Prostate gland (tissue), 2 donors: ENCODE data around the gene PLSCR3. TPM values are rescaled to one million over a fixed set of nuclear protein-coding genes. Genes with fewer than 3 reads are reported as not detected.

Experiments
- DNase-seq: peaks from one replicate; pipeline ENCODE4 v3.0.0-alpha.2; 2019; ENCODE audit warnings: low spot score
- H3K27ac ChIP-seq, 2 donors: fragments of 200-600 bp; sonication (generic); 2 replicates each; pipeline ENCODE4 v1.5.1; 2017 to 2019
- H3K27me3 ChIP-seq: fragments of 200-600 bp; sonication (generic); replicated peaks from 2 replicates; pipeline ENCODE4 v1.5.1; 2019; ENCODE audit not compliant: insufficient read depth
- H3K36me3 ChIP-seq, 2 donors: fragments of 200-600 bp; sonication (generic); 1 replicate in 1 of 2; 2 replicates in 1 of 2; pipeline versions ENCODE4 v1.5.1 to v1.8.1; 2017 to 2019
- H3K4me1 ChIP-seq: fragments of 200-600 bp; sonication (generic); replicated peaks from 2 replicates; pipeline ENCODE4 v1.5.1; 2019
- H3K4me3 ChIP-seq, 2 donors: fragments of 200-600 bp; sonication (generic); 2 replicates each; pipeline ENCODE4 v1.5.1; 2017 to 2019
- H3K9me3 ChIP-seq: fragments of 200-600 bp; sonication (generic); 2 replicates; pipeline ENCODE4 v1.5.1; 2017
- CTCF ChIP-seq, 4 experiments: fragments of 200-600 bp in 2 of 4; fragments of 450-650 bp in 2 of 4; sonication (generic) in 2 of 4; IDR thresholded peaks; 1 replicate in 3 of 4; 2 replicates in 1 of 4; pipeline ENCODE4 v1.5.1; 2016 to 2019; ENCODE audit warnings: antibody characterized with exemption in 4 of 4, mild to moderate bottlenecking in 2 of 4, moderate library complexity in 2 of 4
- POLR2A ChIP-seq: fragments of 450-650 bp; IDR thresholded peaks from one replicate; pipeline ENCODE4 v1.6.1; 2016; ENCODE audit warnings: antibody characterized with exemption, mild to moderate bottlenecking
- POLR2AphosphoS5 ChIP-seq: sonication (generic); formaldehyde crosslinking; IDR thresholded peaks from one replicate; pipeline ENCODE4 v1.6.1; 2017; ENCODE audit warnings: antibody characterized with exemption
- WGBS: methylation state at CpG from one replicate; pipeline ENCODE4 v1.1.5; 2018; 5-methylcytosine and 5-hydroxymethylcytosine counted together
- intact Hi-C: fragments of 100-400 bp; cut with DNase I; formaldehyde crosslinking; loops from one replicate; pipeline ENCODE4 v1.14.2; 2022
- total RNA-seq, 2 donors: library from RNA; depleted of rRNA; stranded (reverse); fragments of >200 nt; gene quantifications; one replicate each; pipeline ENCODE4 v1.1.0, GENCODE V29; 2016

Gene PLSCR3
- total RNA-seq, 2 donors from 2014 or later: 25.8 to 26.4 TPM

- no peak for DNase-seq
- Histone ChIP-seq H3K9me3 (no peaks in the 10 kb centered on the region), H3K4me3 (no peak overlapping the region), H3K36me3 (no peaks in the 10 kb centered on the region), H3K27me3 (no peaks in the 10 kb centered on the region), H3K4me1 (peaks cover 12% of the 10 kb centered on the region), H3K27ac (no peak overlapping the region)
- TF ChIP-seq POLR2A (no peak), POLR2AphosphoS5 (no peak), CTCF (IDR thresholded peaks at IDR 0.05) (no peak)
- intact Hi-C loops: no loop called here
- WGBS: 9% methylated on average over 12 of the region's 12 CpGs
Observed at GRCh38 chr17:7440834-7441195, 46.5 kb upstream of the PLSCR3 start.

DNA sequence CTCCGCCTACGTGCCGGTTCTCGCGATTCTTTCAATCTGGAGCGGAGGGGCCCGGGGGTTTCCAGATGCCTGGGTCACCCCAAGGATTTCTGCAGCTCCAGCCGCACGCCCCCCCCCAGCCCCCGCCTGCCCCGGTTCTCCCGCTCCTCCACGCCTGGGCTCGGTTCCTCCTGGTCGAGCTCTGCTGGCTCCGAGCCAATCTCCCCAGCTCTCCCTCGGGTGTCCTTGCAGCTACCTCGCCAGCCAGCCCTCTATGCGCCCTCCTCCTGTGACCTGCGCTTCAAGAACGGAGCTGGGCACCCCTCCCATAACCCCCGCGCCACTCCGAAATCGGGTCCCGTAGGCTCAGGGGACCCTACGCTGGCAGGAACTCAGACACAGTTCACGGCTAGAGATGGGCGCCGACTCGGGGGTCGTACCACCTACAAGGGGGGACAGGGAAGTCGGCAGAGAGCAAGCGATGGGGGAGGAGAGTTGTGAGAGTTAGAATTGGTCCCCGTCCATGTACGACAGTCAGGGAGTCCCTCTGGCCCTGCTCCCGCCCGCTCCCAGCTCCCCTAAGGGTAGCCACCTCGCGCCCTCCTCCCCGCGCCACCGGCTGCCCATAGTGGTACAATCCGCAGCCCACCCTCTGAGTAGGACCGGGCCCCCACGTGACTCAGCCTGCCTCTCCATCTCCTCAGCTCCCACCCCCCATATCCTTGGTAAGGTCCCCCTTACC, 45.9 kb upstream of the PLSCR3 start:
- H3K27me3 ChIP-seq: no peaks in the 10 kb centered on the region
- no peak overlapping the region for H3K27ac ChIP-seq
- TF ChIP-seq CTCF (IDR thresholded peaks at IDR 0.05) (no peak), POLR2A (no peak), POLR2AphosphoS5 (no peak)
- no peaks in the 10 kb centered on the region for H3K36me3 ChIP-seq
- peak; percentile 44 for DNase-seq
- intact Hi-C loops: no loop called here
- 3% methylated on average over 42 of the region's 46 CpGs for WGBS
- peak overlapping the region; percentile 26 to 30 for H3K4me3 ChIP-seq
- H3K4me1 ChIP-seq: peaks cover 15% of the 10 kb centered on the region
- H3K9me3 ChIP-seq: no peaks in the 10 kb centered on the region

GRCh38 chr17:7439462-7440112, 45.3 kb upstream of the PLSCR3 start, which contains the start of gene FGF11:
FGF11 (plus strand) TSS chr17:7439512; CDS start chr17:7439621, 109 bp downstream.
- DNase-seq: no peak

DNA sequence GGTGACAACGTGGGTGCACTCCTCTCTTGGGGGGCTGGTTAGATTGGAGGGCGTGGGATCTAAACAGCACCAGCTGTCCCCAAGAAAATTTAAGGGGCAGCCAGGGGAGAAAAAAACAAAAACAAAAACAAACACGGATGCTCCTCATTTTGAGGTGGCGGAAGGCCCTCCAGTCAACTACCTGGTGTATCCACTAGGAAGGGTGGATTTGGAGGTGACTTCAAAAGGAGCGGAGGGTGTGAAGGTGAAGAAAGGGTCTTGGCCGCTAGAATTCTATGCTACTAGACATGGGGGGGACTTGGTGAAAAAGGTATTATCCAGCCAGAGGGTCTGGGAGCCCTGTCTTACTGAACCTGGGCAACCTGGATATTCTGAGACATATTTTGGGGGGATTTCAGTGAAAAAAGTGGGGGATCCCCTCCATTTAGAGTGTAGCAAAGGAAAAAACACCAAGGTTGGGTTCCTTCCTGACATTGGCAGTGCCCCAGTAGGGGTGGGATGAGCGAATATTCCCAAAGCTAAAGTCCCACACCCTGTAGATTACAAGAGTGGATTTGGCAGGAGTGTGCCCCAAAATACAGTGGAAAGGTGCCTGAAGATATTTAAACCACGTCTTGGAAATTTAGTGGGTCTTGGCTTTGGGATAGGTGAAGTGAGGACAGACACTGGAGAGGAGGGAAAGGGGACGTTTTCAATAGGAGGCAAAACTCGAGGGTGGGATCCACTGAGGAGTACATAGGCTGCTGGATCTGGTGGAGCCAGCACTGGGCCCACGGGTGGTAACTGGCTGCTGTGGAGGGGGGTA, 44.5 kb upstream of the PLSCR3 start:
- TF ChIP-seq CTCF (IDR thresholded peaks at IDR 0.05) (no peak), POLR2A (no peak), POLR2AphosphoS5 (no peak)
- Histone ChIP-seq H3K27me3 (no peaks in the 10 kb centered on the region), H3K4me3 (peak overlapping the region; percentile 26 to 30), H3K4me1 (peaks cover 15% of the 10 kb centered on the region), H3K27ac (no peak overlapping the region), H3K9me3 (no peaks in the 10 kb centered on the region), H3K36me3 (no peaks in the 10 kb centered on the region)
- intact Hi-C loops: loop anchor here (5.0 kb wide), 2 partner anchors 38 to 123 kb away; partner anchors contain the start of genes SENP3 and ZBTB4
- no peak for DNase-seq
- WGBS: 58% methylated on average over 11 of the region's 11 CpGs

More at GRCh38 chr17:7439462-7440112, 45.3 kb upstream of the PLSCR3 start, which contains the start of gene FGF11:
- intact Hi-C loops: loop anchor here (5.0 kb wide), 2 partner anchors 38 to 123 kb away; partner anchors contain the start of genes SENP3 and ZBTB4
- no peak for TF ChIP-seq POLR2AphosphoS5
- TF ChIP-seq POLR2A: no peak
- TF ChIP-seq CTCF (IDR thresholded peaks at IDR 0.05): no peak
- Histone ChIP-seq H3K36me3 (no peaks in the 10 kb centered on the region), H3K27ac (peak within 1 kb of the TSS in 1 of 2 donors; percentile 39), H3K27me3 (no peaks in the 10 kb centered on the region), H3K4me1 (peaks cover 15% of the 10 kb centered on the region), H3K9me3 (no peaks in the 10 kb centered on the region), H3K4me3 (peak within 1 kb of the TSS; percentile 26 to 30)
- 1% methylated on average over 28 of the region's 50 CpGs for WGBS
